ENCODE data around the gene ASTN1. TPM values are rescaled to one million over a fixed set of nuclear protein-coding genes. Genes with fewer than 3 reads are reported as not detected.

Gene ASTN1
- total and polyA plus RNA-seq, 11 donors: 0.15 to 3.6 (median 0.44) TPM

DNA sequence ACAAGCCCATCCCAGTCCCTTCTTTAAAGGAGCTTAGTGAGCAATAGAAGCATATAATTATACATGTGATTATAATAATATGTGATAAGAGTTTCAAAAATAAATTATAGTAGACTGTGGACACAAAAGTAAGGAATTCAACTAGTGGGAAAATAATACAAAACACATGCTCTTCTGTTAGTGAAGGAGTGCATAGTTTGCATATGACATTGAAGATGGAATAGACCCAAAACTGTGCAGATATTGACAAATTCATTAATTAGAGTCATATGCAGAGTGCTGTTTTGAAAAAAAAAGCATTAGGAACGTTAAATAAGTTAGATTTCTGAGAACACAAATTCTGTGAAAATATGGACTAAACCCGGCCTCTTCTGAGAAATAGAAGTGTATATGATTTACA, 278.8 kb downstream of the ASTN1 start:
- DNase-seq (no peak), ATAC-seq (no peak)
- Histone ChIP-seq H3K9me3 (no peaks in the 10 kb centered on the region), H3K27me3 (no peaks in the 10 kb centered on the region), H3K4me3 (no peak overlapping the region), H3K36me3 (no peaks in the 10 kb centered on the region), H3K4me1 (peaks cover 0 to 10% (median 0%) of the 10 kb centered on the region in 12 donors), H3K27ac (no peak overlapping the region)
- intact Hi-C loops (cut with DNase I): loop anchor here in 1 of 10 donors (10.0 kb wide), 1 partner anchor 511 kb away; no protein-coding TSS in a partner anchor
- no peak for TF ChIP-seq POLR2A (IDR thresholded peaks at IDR 0.05)
- TF ChIP-seq, protein P1, sequence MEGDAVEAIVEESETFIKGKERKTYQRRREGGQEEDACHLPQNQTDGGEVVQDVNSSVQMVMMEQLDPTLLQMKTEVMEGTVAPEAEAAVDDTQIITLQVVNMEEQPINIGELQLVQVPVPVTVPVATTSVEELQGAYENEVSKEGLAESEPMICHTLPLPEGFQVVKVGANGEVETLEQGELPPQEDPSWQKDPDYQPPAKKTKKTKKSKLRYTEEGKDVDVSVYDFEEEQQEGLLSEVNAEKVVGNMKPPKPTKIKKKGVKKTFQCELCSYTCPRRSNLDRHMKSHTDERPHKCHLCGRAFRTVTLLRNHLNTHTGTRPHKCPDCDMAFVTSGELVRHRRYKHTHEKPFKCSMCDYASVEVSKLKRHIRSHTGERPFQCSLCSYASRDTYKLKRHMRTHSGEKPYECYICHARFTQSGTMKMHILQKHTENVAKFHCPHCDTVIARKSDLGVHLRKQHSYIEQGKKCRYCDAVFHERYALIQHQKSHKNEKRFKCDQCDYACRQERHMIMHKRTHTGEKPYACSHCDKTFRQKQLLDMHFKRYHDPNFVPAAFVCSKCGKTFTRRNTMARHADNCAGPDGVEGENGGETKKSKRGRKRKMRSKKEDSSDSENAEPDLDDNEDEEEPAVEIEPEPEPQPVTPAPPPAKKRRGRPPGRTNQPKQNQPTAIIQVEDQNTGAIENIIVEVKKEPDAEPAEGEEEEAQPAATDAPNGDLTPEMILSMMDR (IDR thresholded peaks at IDR 0.05): no peak
- WGBS, 4 donors: 53 to 83% (median 74%) methylated on average over 2 of the region's 2 CpGs

DNA sequence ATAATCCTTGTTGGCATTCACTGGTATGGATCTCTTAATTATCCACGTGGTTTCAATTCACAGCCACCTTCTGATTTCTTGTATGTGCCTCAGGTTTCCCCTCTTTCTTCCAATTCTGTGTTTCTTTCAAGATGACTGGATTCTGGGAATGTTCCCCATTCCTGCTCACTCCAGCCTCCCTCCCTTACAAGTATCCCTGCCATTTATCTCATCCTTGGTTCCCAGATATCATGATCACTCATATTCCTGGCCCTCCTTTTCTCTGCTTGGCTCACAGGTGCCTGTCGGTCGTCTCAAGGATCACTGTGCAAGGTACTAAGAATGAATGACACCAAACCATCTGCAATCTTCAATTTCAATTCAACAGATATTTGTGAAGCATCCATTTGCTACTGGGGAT, 279.2 kb downstream of the ASTN1 start:
- intact Hi-C loops (cut with DNase I): loop anchor here in 1 of 10 donors (10.0 kb wide), 1 partner anchor 511 kb away; no protein-coding TSS in a partner anchor
- H3K27me3 ChIP-seq: no peaks in the 10 kb centered on the region
- TF ChIP-seq, protein P1 (IDR thresholded peaks at IDR 0.05): no peak
- TF ChIP-seq POLR2A (IDR thresholded peaks at IDR 0.05): no peak
- 72 to 77% (median 75%) methylated on average over 3 of the region's 3 CpGs for WGBS, 4 donors
- H3K4me1 ChIP-seq: peaks cover 0 to 10% (median 0%) of the 10 kb centered on the region in 12 donors
- no peaks in the 10 kb centered on the region for H3K36me3 ChIP-seq
- H3K9me3 ChIP-seq: no peaks in the 10 kb centered on the region
- H3K4me3 ChIP-seq: no peak overlapping the region
- DNase-seq (no peak), ATAC-seq (no peak)
- H3K27ac ChIP-seq: no peak overlapping the region

DNA sequence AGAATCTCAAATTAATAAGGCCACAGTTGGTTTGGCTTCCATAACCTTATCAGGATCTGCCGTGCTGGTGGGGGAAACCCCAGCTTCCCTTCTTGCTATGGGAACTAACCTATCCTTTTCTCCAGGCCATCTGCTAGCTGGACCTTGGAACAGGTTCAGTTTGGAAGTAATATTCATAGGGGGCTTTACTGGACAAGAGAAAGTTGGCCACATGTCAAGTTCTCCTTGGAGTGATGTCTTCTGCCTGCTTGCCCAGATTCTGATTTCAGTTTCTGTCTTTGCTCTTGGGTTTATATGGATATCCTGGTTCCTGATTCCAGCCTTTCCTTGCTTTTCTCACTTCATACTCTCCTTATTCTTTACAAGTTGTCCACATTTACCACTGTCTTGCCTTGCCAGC, 279.6 kb downstream of the ASTN1 start:
- no peak overlapping the region for H3K27ac ChIP-seq
- ATAC-seq: no peak
- intact Hi-C loops (cut with DNase I): loop anchor here in 7 of 10 donors (5.0 to 10.0 kb wide), 5 partner anchors 193 to 1513 kb away; no protein-coding TSS in a partner anchor
- peaks cover 0 to 10% (median 0%) of the 10 kb centered on the region in 12 donors for H3K4me1 ChIP-seq
- DNase-seq: no peak
- WGBS, 4 donors: 60 to 92% (median 67%) methylated on average over 1 of the region's 1 CpG
- TF ChIP-seq, protein P1 (IDR thresholded peaks at IDR 0.05): no peak
- TF ChIP-seq POLR2A (IDR thresholded peaks at IDR 0.05): no peak
- no peaks in the 10 kb centered on the region for H3K36me3 ChIP-seq
- no peaks in the 10 kb centered on the region for H3K27me3 ChIP-seq
- no peaks in the 10 kb centered on the region for H3K9me3 ChIP-seq
- no peak overlapping the region for H3K4me3 ChIP-seq

DNA sequence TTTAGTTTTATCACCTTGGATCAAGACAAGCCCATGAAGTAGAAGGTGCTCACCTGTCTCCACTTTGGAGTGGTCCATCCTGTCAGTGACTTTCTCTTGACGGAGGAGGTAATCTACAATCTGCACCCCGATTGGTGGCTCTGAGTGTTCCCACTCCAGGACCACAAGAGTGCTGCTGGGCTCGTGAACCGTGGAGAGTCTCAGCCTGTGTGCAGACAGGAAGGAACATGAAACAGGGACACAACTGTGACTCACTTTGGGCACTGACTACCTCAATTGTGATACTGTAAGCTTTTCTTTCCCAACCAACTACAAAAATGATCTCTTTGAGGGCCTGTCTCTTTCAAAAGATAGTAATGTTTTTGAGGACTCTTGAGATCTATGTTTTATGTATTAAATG, 280.2 kb downstream of the ASTN1 start:
- no peak for ATAC-seq
- peaks cover 0 to 10% (median 0%) of the 10 kb centered on the region in 12 donors for H3K4me1 ChIP-seq
- no peak for DNase-seq
- no peaks in the 10 kb centered on the region for H3K36me3 ChIP-seq
- H3K27ac ChIP-seq: no peak overlapping the region
- WGBS, 4 donors: 74 to 87% (median 80%) methylated on average over 4 of the region's 4 CpGs
- H3K27me3 ChIP-seq: no peaks in the 10 kb centered on the region
- no peaks in the 10 kb centered on the region for H3K9me3 ChIP-seq
- no peak for TF ChIP-seq POLR2A (IDR thresholded peaks at IDR 0.05)
- TF ChIP-seq, protein P1 (IDR thresholded peaks at IDR 0.05): no peak
- intact Hi-C loops (cut with DNase I): loop anchor here in 7 of 10 donors (5.0 to 10.0 kb wide), 5 partner anchors 192 to 1512 kb away; no protein-coding TSS in a partner anchor
- H3K4me3 ChIP-seq: no peak overlapping the region

Measured in heart left ventricle (tissue), 16 donors.